Inflammatory macrophage treated with lipopolysaccharide for 4 hours (primary cell): ENCODE results near the gene TESK1.
"Not testable (repeated sequence)": the region's sequence is repeated elsewhere in the genome, so short reads cannot be mapped to it uniquely, and the experiment has no call there.

ENCODE experiments used
- DNase-seq: peaks from one replicate; pipeline ENCODE4 v3.0.0-alpha.2; 2020

TESK1 gene

DNA sequence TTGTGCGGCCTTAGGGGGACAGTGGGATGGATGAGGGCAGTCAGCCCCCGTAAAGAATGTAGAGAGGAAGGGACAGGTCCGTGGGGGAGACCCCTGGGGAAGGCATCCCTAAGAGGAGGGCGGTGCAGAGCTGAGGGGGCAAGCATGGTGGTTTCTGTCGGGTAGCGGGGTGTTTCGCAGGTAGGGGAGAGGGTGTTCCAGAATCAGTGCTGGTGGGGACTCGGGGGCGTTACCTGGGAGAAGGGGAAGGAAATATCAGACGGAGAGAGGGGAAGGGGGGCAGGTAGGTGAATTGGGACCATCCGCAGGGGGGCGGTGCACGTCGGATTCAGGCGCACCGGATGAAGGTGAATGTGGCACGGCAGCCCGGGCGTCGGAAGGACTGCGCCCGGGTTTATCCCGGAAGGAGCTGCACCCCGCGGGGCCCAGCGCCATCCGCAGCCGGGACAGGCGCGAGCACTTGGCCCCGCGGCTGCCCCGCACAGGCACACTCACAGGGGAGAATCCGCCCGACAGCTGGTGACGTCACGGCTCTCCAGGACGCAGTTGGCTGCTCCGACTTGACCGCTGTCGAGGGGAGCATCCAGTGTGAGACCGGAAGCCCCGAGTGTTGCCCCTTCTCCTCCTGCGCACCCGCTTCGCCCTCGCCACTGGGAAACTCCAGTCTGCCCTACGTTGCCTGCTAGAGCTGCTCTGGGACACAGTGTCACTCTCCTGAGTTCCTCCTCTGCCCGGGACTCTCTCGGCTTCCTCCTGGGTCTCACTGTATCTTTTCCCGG is 11.8 kb downstream of the TESK1 start:
- DNase-seq, result peak; percentile 71

DNA sequence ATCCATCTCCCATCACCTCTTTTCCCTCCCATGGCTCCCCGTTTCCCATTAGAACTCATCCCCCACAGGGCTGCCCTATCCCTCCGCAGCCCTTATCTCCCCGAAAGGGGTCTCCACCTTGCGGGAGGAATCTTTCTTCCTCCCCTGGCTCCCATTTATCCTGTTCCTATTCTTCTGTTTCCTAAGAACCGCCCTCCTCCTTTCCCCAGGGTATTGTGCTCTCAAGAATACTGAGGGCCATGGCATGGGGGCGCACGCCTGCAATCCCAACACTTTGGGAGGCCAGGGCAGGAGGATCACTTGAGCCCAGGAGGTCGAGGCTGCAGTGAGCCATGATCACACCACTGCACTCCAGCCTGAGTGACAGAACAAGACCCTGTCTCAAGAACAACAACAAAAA is 12.5 kb downstream of the TESK1 start:
- no peak for DNase-seq

DNA sequence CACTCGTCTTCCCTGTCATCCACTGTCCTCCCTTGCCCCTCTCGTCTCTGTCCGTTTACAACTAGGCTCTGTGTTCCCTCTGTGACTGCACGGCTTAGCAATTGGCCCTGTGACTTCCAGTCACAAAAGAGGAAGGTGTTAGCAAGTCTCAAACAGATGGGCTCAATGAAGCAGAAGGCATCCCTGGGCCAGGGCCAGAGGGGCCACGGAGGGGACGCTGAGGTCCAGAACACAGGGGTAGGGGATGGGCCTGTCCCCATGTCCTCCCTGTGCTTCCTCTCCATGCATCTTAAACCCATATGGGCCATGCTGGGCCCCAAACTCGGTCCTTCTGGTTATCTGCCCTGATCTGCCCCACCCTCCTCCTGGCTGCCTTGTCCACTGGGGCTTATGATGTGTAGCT is 13.3 kb downstream of the TESK1 start, which contains the start of gene CD72:
Gene CD72, minus strand, starts transcription at position 89 of the 403 bp plus-strand sequence. CDS start 110 bp downstream, outside the sequence.
- peak; percentile 66 for DNase-seq

DNA sequence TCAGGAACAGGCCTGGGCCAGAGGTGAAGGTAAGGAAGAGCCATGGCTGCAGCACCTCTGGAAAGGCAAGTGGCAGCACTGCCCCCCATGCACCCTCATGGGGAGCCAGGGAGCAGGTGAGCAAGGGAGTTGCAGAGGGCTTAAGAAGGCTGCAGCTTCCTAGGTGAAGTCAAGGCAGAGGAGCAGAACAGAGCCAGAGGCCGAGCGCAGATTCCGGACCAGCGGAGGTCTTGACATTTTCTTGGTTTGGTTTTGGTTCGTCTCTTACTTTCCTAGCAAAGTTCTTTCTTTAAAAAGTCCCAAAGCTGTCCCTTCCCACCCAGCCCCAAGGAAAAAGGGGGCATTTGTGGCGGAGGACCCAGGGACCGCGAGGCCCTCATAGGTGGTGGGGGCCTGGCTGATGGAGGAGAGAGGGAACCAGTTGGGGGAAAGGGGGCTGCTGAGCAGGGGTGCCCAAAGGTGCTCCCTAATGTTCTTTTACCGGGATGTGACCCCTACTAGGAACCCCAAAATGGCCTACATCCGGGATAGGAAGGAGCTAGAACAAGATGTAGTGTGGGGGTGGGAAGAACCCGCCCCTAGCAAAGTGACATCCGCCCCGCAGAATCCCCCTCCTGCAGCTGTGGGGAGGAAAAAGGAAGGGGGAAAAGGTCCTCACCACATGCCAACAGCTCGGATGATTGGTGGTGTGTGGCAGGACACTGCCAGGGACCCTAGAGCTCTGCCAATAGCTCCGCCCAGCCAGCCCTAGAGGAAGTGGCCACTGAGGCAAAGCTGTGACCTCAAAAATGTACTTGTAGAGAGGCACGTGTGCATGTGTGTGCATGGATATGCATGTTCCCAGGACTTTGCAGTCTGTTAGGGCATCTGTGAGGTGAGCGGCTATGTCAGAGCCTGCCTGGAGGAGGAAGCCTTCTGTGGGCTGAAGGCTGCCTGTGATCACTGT is 14.1 kb downstream of the TESK1 start:
- DNase-seq, result peak; percentile 56

DNA sequence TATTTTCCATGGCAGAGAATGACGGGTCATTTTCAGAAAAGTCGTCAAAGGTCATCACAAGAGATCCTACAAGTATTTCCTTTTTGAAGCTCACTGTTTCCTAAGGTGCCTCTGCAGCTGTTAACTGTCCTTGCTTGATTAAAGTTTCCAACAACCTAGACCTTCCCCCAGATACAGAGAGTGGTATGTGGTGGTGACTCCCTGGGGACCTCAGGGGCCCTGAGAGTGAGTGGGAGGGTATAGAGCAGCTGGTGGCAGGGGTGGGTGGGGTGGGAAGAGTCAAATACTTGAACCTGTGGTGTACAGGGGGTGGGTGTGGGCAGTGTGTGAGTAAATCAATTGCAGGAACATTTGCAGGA is 14.7 kb downstream of the TESK1 start:
- no peak for DNase-seq

DNA sequence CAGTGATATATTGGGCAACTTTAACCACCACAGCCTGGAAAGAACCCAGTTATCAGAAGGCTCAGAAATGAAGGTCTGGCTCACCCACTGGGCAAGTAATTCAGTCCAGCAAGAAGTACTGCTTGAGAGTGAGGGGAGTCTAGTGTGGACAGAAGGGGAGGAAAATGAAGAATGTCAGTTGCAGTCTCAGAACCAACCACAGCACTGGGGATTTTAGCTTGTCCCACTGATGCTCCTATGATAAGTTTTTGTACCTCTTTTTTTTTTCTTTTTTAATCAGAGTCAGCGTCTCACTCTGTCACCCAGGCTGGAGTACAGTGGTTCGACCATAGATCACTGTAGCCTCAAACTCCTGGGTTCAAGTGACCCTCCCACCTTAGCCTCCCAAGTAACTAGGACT is 22.5 kb downstream of the TESK1 start:
- DNase-seq, result no peak

DNA sequence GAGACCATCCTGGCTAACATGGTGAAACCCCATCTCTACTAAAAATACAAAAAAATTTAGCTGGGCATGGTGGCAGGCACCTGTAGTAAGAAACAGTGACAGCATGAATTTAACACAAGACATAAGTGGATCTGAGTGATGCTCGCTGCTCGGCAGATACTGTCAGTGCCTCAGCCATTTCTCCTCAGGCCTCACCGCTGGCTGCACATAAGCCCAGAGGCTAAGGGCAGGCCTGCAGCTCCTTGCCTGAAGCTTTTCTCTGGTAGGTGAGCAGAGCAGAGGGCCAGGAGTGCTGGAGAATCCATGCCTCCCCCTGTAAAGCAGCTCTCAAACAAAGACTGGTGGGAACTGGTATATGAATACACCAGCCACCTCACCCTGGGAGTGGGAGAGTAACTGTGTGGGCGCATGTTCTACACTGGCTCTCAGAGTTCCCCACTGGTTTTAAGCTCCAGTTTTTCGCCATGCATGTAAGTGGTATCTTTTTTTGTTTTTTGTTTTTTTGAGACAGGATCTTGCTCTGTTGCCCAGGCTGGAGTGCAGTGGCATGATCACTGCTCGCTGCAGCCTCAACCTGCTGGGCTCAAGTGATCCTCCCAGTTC is 23.4 kb downstream of the TESK1 start:
- no peak for DNase-seq

DNA sequence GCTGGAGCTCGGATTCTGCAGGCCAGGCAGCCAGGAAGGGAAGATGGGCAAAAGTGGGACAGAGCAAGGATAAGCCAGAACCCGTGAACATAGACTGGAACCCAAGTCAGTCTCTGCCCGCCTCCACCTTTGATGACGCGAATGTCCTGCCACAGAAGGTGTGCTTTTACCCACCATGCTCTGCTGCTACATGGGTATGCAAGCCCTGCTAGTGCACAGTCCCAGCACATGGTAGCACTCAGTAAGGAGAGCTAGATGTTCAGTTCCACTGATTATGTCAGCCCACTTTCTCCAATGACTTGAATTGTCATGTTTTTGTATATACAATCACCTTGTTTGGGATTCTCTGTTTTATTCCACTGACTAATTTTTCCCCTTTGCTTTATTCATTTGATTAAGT is 24.5 kb downstream of the TESK1 start:
- DNase-seq, result no peak

DNA sequence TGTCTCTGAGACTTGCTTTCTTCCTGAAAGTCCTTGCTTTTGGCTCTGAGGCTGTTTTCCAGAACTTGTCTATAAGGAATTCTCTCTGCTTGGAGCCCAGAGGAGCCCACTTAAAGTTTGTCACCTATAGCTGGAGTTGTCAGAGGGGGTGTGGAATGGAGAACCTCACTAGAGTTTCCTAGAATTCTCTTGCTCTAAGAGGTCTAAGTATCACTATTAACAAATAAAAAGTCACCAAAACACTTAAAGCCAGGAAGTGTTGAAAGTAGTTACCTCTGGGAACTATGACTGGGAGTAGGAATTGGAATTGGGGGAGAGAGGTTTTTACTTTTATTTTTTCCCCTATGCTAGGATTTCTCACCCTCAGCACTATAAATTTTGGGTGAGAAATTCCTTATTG is 30.7 kb downstream of the TESK1 start:
- DNase-seq, result no peak

DNA sequence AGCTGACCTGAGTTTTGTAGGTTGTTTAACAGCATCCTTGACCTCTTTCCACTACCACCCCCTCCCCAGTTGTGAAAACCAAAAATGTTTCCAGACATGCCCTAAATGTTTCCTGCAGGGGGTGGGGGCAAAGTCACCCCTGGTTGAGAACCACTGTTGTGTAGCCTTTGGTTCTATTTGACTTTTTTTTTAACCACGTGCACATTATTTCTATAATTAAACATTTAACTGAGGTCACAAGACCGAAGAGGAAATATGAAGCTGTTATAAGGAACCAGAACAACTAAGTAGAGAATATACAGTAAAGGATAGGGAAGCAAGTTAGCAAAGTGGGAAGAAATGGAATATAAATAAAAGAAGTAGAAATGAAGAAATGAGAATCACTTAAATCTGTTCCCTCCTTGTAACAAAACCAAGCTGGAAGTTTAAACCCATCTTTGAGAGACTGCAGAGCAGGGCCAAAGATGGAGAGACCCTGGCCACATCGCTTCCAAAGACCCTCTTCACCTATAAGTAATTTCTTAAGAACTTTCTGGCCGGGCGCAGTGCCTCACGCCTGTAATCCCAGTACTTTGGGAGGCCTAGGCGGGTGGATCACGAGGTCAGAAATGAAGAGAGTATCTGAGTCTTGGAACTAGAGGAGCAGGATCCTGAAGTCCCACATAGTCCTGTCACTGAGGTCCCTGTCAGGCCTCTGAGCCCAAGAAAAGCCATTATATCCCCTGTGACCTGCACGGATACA is 31.2 kb downstream of the TESK1 start:
- peak; percentile 77 for DNase-seq

DNA sequence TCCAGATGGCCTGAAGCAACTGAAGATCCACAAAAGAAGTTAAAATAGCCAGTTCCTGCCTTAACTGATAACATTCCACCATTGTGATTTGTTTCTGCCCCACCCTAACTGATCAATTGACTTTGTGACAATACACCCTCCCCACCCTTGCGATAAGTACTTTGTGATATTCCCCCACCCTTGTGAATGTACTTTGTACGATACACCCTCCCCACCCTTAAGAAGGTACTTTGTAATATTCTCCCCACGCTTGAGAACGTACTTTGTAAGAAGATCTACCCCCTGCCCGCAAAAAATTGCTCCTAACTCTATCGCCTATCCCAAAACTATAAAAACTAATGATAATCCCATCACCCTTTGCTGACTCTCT is 31.8 kb downstream of the TESK1 start:
- DNase-seq, result not testable (repeated sequence)

DNA sequence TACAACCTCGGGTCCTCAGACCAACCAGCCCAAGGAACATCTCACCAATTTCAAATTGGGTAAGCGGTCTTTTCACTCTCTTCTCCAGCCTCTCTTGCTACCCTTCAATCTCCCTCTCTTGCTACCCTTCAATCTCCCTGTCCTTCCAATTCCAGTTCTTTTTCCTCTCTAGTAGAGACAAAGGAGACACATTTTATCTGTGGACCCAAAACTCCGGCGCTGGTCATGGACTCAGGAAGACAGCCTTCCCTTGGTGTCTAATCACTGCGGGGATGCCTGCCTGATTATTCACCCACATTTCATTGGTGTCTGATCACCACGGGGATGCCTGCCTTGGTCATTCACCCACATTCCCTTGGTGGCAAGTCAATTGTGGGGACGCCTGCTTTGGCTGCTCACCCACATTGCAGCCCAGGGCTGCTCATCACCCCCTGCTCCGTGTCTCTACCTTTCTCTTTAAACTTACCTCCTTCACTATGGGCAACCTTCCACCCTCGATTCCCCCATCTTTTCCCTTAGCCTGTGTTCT is 32.4 kb downstream of the TESK1 start:
- not testable (repeated sequence) for DNase-seq

DNA sequence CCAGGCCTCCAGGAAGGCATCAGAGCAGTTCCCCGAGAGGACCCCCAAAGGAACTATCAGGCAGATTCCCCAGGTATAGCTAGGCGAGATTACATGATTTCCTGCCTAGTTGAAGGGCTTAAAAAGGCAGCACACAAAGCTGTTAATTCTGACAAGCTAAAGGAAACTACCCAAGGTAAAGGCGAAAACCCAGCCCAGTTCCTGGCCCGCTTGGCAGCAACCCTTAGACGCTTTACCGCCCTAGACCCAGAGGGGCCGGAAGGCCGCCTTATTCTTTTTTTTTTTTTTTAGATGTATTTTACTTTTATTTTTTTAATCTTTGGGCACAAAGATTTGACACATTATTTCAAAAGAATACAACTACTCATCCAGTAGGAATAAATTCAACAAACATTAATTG is 33.7 kb downstream of the TESK1 start:
- DNase-seq, result not testable (repeated sequence)

DNA sequence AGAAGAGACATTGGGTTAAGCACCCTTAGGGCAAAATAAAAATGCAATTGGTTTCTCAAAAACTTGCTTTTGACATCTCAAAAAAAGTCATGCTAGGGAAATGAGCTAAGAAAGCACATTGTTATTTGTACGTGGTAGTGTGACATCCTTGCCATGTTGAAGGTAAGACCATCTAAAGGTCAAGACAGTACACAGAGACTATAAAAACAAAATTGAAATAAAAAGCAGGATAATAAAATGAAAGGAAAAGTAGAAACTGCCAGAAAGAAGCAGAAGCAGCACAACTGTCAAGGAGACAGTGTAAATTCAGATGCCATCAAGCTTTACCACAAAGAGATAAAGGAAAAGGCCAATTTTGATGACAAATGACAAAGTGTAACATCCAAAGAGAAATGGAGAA is 34.2 kb downstream of the TESK1 start:
- DNase-seq, result peak; percentile 62

DNA sequence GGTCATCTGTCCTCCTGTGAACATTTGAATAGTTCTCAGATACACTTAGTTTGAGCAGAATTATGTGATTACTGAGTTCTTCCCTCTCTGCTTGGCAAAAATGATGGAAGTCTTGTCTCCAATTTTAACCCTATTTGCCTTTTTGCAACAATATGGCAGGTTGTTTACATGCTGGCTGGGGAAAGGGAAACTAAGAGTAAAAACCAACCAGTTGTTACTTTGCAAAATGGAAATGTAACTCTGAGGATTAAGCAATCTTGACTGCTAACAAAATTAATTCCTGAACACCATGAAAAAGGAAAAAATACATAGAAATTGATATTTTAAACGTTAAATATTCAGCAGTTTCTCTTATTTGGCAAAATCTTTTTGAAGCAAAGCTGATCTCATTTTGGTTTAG is 34.6 kb downstream of the TESK1 start:
- DNase-seq, result peak; percentile 69

DNA sequence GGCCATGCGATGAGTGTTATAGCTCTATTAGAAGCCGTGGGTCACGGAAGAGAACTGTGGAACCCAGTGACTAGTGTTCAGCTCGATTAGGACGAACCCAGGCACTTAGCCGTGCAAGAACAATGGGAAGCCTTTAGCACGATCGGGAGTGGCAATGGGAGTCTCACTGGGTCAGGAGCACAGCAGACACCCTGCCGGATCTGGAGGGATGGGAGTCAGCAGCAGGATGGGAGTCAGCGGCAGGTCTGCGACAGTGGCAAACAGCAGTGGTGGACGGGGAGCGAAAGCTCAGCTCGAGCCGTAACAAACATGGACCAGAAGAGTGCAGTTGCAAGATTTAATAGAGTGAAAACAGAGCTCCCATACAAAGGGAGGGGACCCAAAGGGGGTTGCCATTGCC is 35.4 kb downstream of the TESK1 start:
- DNase-seq, result not testable (repeated sequence)

DNA sequence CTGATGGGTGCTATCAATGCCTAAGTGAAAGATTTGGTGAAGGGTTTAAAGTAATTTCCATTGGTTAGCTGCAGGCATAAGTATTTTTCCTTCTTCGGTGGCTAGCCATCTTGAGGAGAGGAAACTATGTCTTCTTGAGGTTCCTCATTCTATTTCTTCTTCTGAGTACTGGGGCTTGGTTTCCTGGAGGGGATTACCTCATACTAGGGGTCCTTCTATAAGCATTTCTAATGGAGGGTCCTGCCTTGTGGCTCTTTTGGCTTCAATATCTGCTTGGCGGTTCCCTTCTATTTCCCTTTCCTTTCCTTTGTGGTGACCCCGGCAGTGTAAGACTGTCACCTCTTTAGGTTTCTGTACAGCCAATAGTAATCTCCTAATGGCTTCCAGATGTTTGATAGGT is 36.4 kb downstream of the TESK1 start:
- DNase-seq, result peak; percentile 25

DNA sequence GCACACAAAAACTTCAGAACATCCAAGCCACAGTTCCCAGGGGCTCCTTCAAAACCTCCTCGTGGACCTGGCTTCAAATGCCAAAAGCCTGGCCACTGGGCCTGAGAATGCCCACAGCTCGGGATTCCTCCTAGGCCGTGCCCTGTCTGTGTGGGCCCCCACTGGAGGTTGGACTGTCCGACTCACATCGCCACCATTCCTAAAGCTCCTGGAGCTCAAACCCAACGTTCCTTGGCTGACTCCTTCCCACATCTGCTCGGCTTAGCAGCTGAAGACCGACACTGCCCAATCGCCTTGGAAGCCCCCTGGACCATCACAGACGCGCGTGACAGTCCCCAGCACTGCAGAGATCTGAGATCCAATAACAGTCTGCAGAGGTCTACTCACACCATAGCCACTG is 38.0 kb downstream of the TESK1 start:
- DNase-seq, result no peak

DNA sequence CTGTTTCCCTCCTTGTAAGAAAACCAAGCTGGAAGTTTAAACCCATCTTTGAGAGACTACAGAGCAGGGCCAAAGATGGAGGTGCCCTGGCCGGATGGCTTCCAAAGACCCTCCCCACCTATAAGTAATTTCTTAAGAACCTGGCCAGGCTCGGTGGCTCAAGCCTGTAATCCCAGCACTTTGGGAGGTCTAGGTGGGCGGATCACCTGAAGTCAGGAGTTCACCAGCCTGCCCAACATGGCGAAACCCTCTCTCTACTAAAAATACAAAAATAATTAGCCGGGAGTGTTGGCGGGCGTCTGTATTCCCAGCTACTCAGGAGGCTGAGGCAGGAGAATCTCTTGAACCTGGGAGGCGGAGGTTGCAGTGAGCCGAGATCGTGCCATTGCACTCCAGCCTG is 40.7 kb downstream of the TESK1 start:
- not testable (repeated sequence) for DNase-seq

DNA sequence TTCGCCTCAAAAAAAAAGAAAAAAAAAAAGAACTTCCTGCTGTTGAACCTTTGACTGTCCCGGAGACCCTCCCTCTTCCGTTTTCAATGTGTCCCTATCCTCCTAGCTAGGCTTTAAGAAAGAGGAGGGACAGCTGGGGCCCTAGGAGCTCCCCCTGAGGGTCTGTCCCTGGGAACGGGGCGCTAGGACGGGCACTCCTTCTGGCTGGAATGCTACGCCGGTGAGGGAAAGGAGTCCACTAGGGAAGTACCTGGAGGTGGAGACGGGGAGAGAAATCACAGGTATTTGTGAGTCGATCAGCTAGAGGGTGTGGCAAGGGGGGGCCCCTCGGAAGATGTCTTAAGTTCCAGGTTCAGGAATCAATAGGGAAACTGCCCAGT is 41.1 kb downstream of the TESK1 start:
- peak; percentile 24 for DNase-seq

DNA sequence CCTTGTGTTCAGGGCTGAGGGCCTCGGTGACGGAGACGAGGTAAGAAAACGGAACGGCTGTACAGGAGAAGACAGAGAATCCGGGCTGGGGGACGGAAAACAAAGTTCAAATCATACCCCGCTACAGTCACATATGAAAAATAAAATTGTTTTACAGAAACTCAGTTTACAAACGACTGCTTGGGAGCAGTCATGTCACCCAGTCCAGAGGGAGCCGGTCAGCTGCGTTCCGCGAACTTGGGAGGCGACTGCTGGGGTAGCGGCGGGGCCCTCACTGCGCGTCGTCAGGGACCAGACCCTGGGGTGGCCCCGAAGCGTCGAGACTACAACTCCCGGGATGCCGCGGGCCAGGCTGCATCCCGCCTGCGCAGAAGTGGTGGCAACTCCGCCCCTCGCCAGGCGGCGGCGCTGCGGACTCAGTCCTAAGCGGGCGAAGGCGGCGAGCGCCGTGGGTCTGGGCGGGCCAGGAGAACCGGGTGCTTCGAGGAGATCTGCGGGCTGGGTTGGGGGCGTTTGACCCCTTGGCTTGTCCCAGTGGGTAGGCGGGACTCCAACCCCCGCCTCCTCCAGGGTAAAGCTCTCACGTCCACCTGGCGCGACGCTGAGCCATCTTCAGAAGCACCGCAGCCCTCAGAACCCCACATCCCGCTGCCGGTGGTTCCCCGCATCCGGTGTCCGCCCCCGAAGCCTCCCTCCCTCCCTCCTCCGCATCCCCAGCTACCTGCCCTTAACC is 41.6 kb downstream of the TESK1 start:
- DNase-seq, result peak; percentile 93
